T-cell (primary cell): Measurements from ENCODE around the gene BCDIN3D. TPM values are rescaled to one million over a fixed set of nuclear protein-coding genes. Genes with fewer than 3 reads are reported as not detected.

Experiments used
- ATAC-seq, 4 experiments: fragments of 200-7000 bp in 3 of 4; fragments of 150-1000 bp in 1 of 4; cut with Tn5 transposase; replicated peaks in 1 of 4; 1 replicate in 3 of 4; 2 replicates in 1 of 4; pipeline ENCODE4 v1.10.0; 2021; ENCODE audit warnings: moderate library complexity in 3 of 4, mild to moderate bottlenecking in 2 of 4, moderate number of reproducible peaks in 1 of 4
- CTCF ChIA-PET, 2 donors: fragments of 300-600 bp; sonication (Branson Sonifier 250); formaldehyde crosslinking; loops; one replicate each; lab custom pipeline; 2022; ENCODE audit warnings: antibody characterized with exemption in 2 of 2; lab: Charles Lee
- POLR2A ChIA-PET, 2 donors: fragments of 300-600 bp; sonication (Branson Sonifier 250); formaldehyde crosslinking; loops; one replicate each; lab custom pipeline; 2022; ENCODE audit warnings: antibody characterized with exemption in 2 of 2; lab: Charles Lee
- DNase-seq, 35 experiments: peaks; one replicate each; pipeline versions ENCODE4 v3.0.0 to v3.0.0-alpha.2; 2013 to 2023
- H3K27ac ChIP-seq: one replicate; pipeline ENCODE4 v1.5.1; 2013; ENCODE audit warnings: low read length
- H3K27me3 ChIP-seq, 2 experiments: replicated peaks in 1 of 2; 1 replicate in 1 of 2; 2 replicates in 1 of 2; pipeline versions ENCODE4 v1.6.1 to v1.7.0; 2013; ENCODE audit warnings: low read length in 1 of 2, mixed read lengths in 1 of 2; ENCODE audit not compliant: control insufficient read depth in 2 of 2, insufficient read depth in 2 of 2; ENCODE audit errors: extremely low read depth in 1 of 2
- H3K36me3 ChIP-seq, 2 donors: 1 replicate in 1 of 2; 2 replicates in 1 of 2; pipeline versions ENCODE4 v1.6.1 to v1.7.0; 2013; ENCODE audit warnings: low read length in 1 of 2; ENCODE audit not compliant: control insufficient read depth in 2 of 2, insufficient read depth in 1 of 2; ENCODE audit errors: extremely low read depth in 1 of 2
- H3K4me1 ChIP-seq, 2 experiments: 1 replicate in 1 of 2; 2 replicates in 1 of 2; pipeline versions ENCODE4 v1.6.1 to v1.7.0; 2013; ENCODE audit warnings: low read length in 2 of 2, mixed read lengths in 1 of 2; ENCODE audit not compliant: insufficient read depth in 2 of 2, control insufficient read depth in 1 of 2; ENCODE audit errors: extremely low read depth in 1 of 2
- H3K4me3 ChIP-seq, 2 donors: 1 replicate in 1 of 2; 2 replicates in 1 of 2; pipeline versions ENCODE4 v1.5.1 to v1.7.0; 2013; ENCODE audit warnings: mild to moderate bottlenecking in 2 of 2, low read length in 1 of 2, moderate library complexity in 1 of 2; ENCODE audit not compliant: control insufficient read depth in 1 of 2; ENCODE audit errors: extremely low read depth in 1 of 2
- H3K9me3 ChIP-seq: 2 replicates; pipeline ENCODE4 v1.7.0; 2013
- H3K27ac Mint-ChIP-seq, 2 donors: one replicate each; pipeline ENCODE4 v1.8.0; 2020 to 2021; ENCODE audit warnings: mild to moderate bottlenecking in 2 of 2, mixed read lengths in 2 of 2
- H3K27me3 Mint-ChIP-seq, 2 donors: one replicate each; pipeline ENCODE4 v1.8.0; 2021 to 2022; ENCODE audit warnings: mixed read lengths in 2 of 2
- H3K36me3 Mint-ChIP-seq: one replicate; pipeline ENCODE4 v1.8.0; 2021; ENCODE audit warnings: mixed read lengths
- H3K4me1 Mint-ChIP-seq, 3 donors: one replicate each; pipeline ENCODE4 v1.8.0; 2020 to 2022; ENCODE audit warnings: mixed read lengths in 3 of 3, mild to moderate bottlenecking in 1 of 3
- H3K4me3 Mint-ChIP-seq, 3 donors: one replicate each; pipeline ENCODE4 v1.8.0; 2020 to 2022; ENCODE audit warnings: mild to moderate bottlenecking in 3 of 3, mixed read lengths in 3 of 3, moderate library complexity in 3 of 3
- H3K9me3 Mint-ChIP-seq, 3 donors: one replicate each; pipeline ENCODE4 v1.8.0; 2020 to 2022; ENCODE audit warnings: mixed read lengths in 3 of 3
- WGBS: methylation state at CpG from one replicate; pipeline ENCODE4 v1.1.5; 2013; ENCODE audit warnings: missing lambda C conversion rate; ENCODE audit not compliant: insufficient coverage; 5-methylcytosine and 5-hydroxymethylcytosine counted together
- total RNA-seq, 35 experiments: library from RNA in 6 of 35; stranded (reverse) in 6 of 35; fragments of 120-200 nt in 1 of 35; gene quantifications; one replicate each; pipeline versions ENCODE4 v1.2.1 to v1.2.4 and lab custom pipeline; 2013 to 2026

The BCDIN3D gene
- total RNA-seq, 5 donors from 2014 or later (not counting 1 experiment from before 2014, with no cell fraction given) = 4.7 to 12.8 (median 12.3) TPM

GRCh38 chr12:49806321-49806813 lies 36.5 kb downstream of the BCDIN3D start:
- ChIA-PET POLR2A (no interaction called here), CTCF (no interaction called here)
- H3K27me3 ChIP-seq = no peaks in the 10 kb centered on the region
- DNase-seq = no peak
- peaks cover 19 to 28% of the 10 kb centered on the region in 2 donors for H3K36me3 ChIP-seq
- no peak overlapping the region for H3K4me3 ChIP-seq
- no peak overlapping the region for H3K27ac ChIP-seq
- H3K27ac Mint-ChIP-seq = no peak overlapping the region
- ATAC-seq = no peak
- H3K4me1 ChIP-seq = no peaks in the 10 kb centered on the region
- H3K36me3 Mint-ChIP-seq = peaks cover 17% of the 10 kb centered on the region
- H3K9me3 Mint-ChIP-seq = no peaks in the 10 kb centered on the region
- WGBS = 88% methylated on average over 3 of the region's 7 CpGs
- H3K4me1 Mint-ChIP-seq = no peaks in the 10 kb centered on the region
- H3K27me3 Mint-ChIP-seq = no peaks in the 10 kb centered on the region
- H3K4me3 Mint-ChIP-seq = no peak overlapping the region
- H3K9me3 ChIP-seq = no peaks in the 10 kb centered on the region

GRCh38 chr12:49805409-49805808 lies 37.5 kb downstream of the BCDIN3D start:
- Histone ChIP-seq H3K27me3 (no peaks in the 10 kb centered on the region), H3K9me3 (no peaks in the 10 kb centered on the region), H3K4me1 (no peaks in the 10 kb centered on the region), H3K36me3 (peaks cover 24 to 34% of the 10 kb centered on the region in 2 donors), H3K4me3 (no peak overlapping the region), H3K27ac (no peak overlapping the region)
- ATAC-seq = no peak
- ChIA-PET CTCF (no interaction called here), POLR2A (no interaction called here)
- Mint-ChIP-seq H3K27ac (no peak overlapping the region), H3K9me3 (no peaks in the 10 kb centered on the region), H3K4me1 (no peaks in the 10 kb centered on the region), H3K36me3 (peaks cover 19% of the 10 kb centered on the region), H3K27me3 (no peaks in the 10 kb centered on the region), H3K4me3 (no peak overlapping the region)
- no peak for DNase-seq
- WGBS = 89% methylated on average over 3 of the region's 5 CpGs

- Histone ChIP-seq H3K4me1 (no peaks in the 10 kb centered on the region), H3K27ac (no peak overlapping the region), H3K9me3 (no peaks in the 10 kb centered on the region), H3K27me3 (no peaks in the 10 kb centered on the region), H3K36me3 (peaks cover 24 to 38% of the 10 kb centered on the region in 2 donors), H3K4me3 (no peak overlapping the region)
- H3K9me3 Mint-ChIP-seq = no peaks in the 10 kb centered on the region
- no peak overlapping the region for H3K4me3 Mint-ChIP-seq
- DNase-seq (no peak), ATAC-seq (no peak)
- no peaks in the 10 kb centered on the region for H3K27me3 Mint-ChIP-seq
- no peaks in the 10 kb centered on the region for H3K4me1 Mint-ChIP-seq
- WGBS = 91% methylated on average over 10 of the region's 10 CpGs
- CTCF ChIA-PET = interaction anchor here in 1 of 2 donors (1.0 kb wide), 1 partner anchor 63 kb away, joined by 3 read pairs; the partner anchor contains the start of gene TMBIM6
- POLR2A ChIA-PET = no interaction called here
- no peak overlapping the region for H3K27ac Mint-ChIP-seq
- peaks cover 24% of the 10 kb centered on the region for H3K36me3 Mint-ChIP-seq
Measured at GRCh38 chr12:49804821-49805220, 38.1 kb downstream of the BCDIN3D start.

GRCh38 chr12:49803693-49804450 lies 39.0 kb downstream of the BCDIN3D start:
- POLR2A ChIA-PET = no interaction called here
- no peaks in the 10 kb centered on the region for H3K4me1 Mint-ChIP-seq

GRCh38 chr12:49801141-49802063 lies 41.5 kb downstream of the BCDIN3D start:
- 91% methylated on average over 10 of the region's 17 CpGs for WGBS
- Mint-ChIP-seq H3K4me3 (no peak overlapping the region), H3K27me3 (no peaks in the 10 kb centered on the region), H3K27ac (no peak overlapping the region), H3K9me3 (no peaks in the 10 kb centered on the region), H3K4me1 (no peaks in the 10 kb centered on the region), H3K36me3 (peaks cover 34% of the 10 kb centered on the region)
- H3K36me3 ChIP-seq = peaks cover 36 to 42% of the 10 kb centered on the region in 2 donors
- ChIA-PET POLR2A (no interaction called here), CTCF (interaction anchor here (0.6 to 1.1 kb wide), 2 partner anchors 245 to 1061 kb away, joined by 3 to 4 read pairs; no protein-coding TSS in a partner anchor)
- no peak overlapping the region for H3K4me3 ChIP-seq
- no peaks in the 10 kb centered on the region for H3K9me3 ChIP-seq
- DNase-seq (no peak), ATAC-seq (no peak)
- no peaks in the 10 kb centered on the region for H3K27me3 ChIP-seq
- no peaks in the 10 kb centered on the region for H3K4me1 ChIP-seq
- H3K27ac ChIP-seq = no peak overlapping the region

More at GRCh38 chr12:49803693-49804450, 39.0 kb downstream of the BCDIN3D start:
- H3K4me1 ChIP-seq = no peaks in the 10 kb centered on the region
- Mint-ChIP-seq H3K4me3 (no peak overlapping the region), H3K27ac (no peak overlapping the region), H3K36me3 (peaks cover 30% of the 10 kb centered on the region), H3K9me3 (no peaks in the 10 kb centered on the region), H3K27me3 (no peaks in the 10 kb centered on the region)
- ATAC-seq = no peak
- no peaks in the 10 kb centered on the region for H3K27me3 ChIP-seq
- no peak for DNase-seq
- H3K4me3 ChIP-seq = no peak overlapping the region
- H3K27ac ChIP-seq = no peak overlapping the region
- H3K36me3 ChIP-seq = peaks cover 24 to 38% of the 10 kb centered on the region in 2 donors
- H3K9me3 ChIP-seq = no peaks in the 10 kb centered on the region
- CTCF ChIA-PET = interaction anchor here in 1 of 2 donors (1.0 kb wide), 1 partner anchor 62 kb away, joined by 3 read pairs; the partner anchor contains the start of gene TMBIM6
- WGBS = 94% methylated on average over 11 of the region's 12 CpGs
